Testis (tissue), 3 donors: Measurements from ENCODE around the gene CEP63. TPM values are rescaled to one million over a fixed set of nuclear protein-coding genes. Genes with fewer than 3 reads are reported as not detected.

Experiments
- DNase-seq: peaks from one replicate; pipeline ENCODE4 v3.0.0-alpha.2; 2019
- H3K27ac ChIP-seq, 2 donors: fragments of 200-600 bp; sonication (generic); one replicate each; pipeline ENCODE4 v1.5.1; 2019
- H3K27me3 ChIP-seq: fragments of 200-600 bp; sonication (generic); one replicate; pipeline ENCODE4 v1.5.1; 2019
- H3K36me3 ChIP-seq: fragments of 200-600 bp; sonication (generic); one replicate; pipeline ENCODE4 v1.5.1; 2017; ENCODE audit warnings: low read depth; ENCODE audit errors: missing control alignments
- H3K4me1 ChIP-seq: fragments of 200-600 bp; sonication (generic); one replicate; pipeline ENCODE4 v1.5.1; 2019
- H3K4me3 ChIP-seq, 2 donors: fragments of 200-600 bp; sonication (generic); one replicate each; pipeline ENCODE4 v1.5.1; 2017 to 2019
- H3K9me3 ChIP-seq: fragments of 200-600 bp; sonication (generic); one replicate; pipeline ENCODE4 v1.5.1; 2017
- POLR2A ChIP-seq: fragments of 450-650 bp; IDR thresholded peaks from one replicate; pipeline ENCODE4 v1.6.1; 2017; ENCODE audit warnings: antibody characterized with exemption, mild to moderate bottlenecking, moderate library complexity
- WGBS, 2 donors: methylation state at CpG; one replicate each; pipeline ENCODE4 v1.1.5; 2018; 5-methylcytosine and 5-hydroxymethylcytosine counted together
- intact Hi-C: fragments of 100-400 bp; cut with DNase I; formaldehyde crosslinking; loops from one replicate; pipeline ENCODE4 v1.15.1; 2023; ENCODE audit warnings: low total_unique reads
- polyA plus RNA-seq: library from polyadenylated mRNA; stranded (reverse); fragments of 350-450 nt; fragmentation: Illumina TruSeq; extraction: RNeasy Lipid Tissue Mini Kit (QIAGEN cat#74804); gene quantifications from one replicate; pipeline ENCODE4 v1.2.3, GENCODE V29; 2014; ENCODE audit warnings: low read depth, low replicate concordance; ENCODE audit not compliant: insufficient read depth
- total RNA-seq, 2 donors: library from RNA; depleted of rRNA; stranded (reverse); fragments of >200 nt; gene quantifications; one replicate each; pipeline ENCODE4 v1.2.3, GENCODE V29; 2016
- TF ChIP-seq, protein P1 (sequence below), 3 experiments: fragments of 450-650 bp in 2 of 3; fragments of 200-600 bp in 1 of 3; sonication (generic) in 1 of 3; IDR thresholded peaks; one replicate each; pipeline ENCODE4 v1.5.1; 2016 to 2019; ENCODE audit warnings: antibody characterized with exemption in 3 of 3, mild to moderate bottlenecking in 2 of 3, moderate library complexity in 1 of 3

Gene CEP63
- total and polyA plus RNA-seq, 3 donors from 2014 or later: 42.3 to 74.5 (median 45.5) TPM

GRCh38 chr3:134618478-134619300 is 132.8 kb downstream of the CEP63 start:
- Histone ChIP-seq H3K27ac (no peak overlapping the region), H3K27me3 (no peaks in the 10 kb centered on the region), H3K9me3 (no peaks in the 10 kb centered on the region), H3K4me3 (no peak overlapping the region), H3K36me3 (no peaks in the 10 kb centered on the region), H3K4me1 (no peaks in the 10 kb centered on the region)
- DNase-seq: no peak
- no peak for TF ChIP-seq POLR2A
- TF ChIP-seq, protein P1, sequence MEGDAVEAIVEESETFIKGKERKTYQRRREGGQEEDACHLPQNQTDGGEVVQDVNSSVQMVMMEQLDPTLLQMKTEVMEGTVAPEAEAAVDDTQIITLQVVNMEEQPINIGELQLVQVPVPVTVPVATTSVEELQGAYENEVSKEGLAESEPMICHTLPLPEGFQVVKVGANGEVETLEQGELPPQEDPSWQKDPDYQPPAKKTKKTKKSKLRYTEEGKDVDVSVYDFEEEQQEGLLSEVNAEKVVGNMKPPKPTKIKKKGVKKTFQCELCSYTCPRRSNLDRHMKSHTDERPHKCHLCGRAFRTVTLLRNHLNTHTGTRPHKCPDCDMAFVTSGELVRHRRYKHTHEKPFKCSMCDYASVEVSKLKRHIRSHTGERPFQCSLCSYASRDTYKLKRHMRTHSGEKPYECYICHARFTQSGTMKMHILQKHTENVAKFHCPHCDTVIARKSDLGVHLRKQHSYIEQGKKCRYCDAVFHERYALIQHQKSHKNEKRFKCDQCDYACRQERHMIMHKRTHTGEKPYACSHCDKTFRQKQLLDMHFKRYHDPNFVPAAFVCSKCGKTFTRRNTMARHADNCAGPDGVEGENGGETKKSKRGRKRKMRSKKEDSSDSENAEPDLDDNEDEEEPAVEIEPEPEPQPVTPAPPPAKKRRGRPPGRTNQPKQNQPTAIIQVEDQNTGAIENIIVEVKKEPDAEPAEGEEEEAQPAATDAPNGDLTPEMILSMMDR (IDR thresholded peaks at IDR 0.05): no peak
- 90 to 95% methylated on average over 10 to 13 of the region's 13 CpGs for WGBS, 2 donors
- intact Hi-C loops: no loop called here

DNA sequence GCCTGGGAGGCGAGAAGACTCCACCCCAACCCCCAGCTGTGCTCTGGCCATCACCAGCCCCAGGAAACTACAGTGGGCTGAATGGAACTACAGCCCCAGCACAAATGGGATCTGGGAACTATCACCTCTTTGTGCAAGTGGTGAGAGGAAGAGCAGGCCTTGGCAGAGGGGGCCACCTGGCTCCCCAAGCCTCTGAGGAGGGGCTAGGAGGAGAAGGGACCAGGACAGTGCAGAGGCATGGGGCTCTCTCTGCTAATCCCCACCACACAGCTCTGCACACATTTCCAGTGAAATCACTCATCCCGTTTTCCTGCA is 133.4 kb downstream of the CEP63 start:
- Histone ChIP-seq H3K4me3 (no peak overlapping the region), H3K36me3 (no peaks in the 10 kb centered on the region), H3K9me3 (no peaks in the 10 kb centered on the region), H3K27me3 (no peaks in the 10 kb centered on the region), H3K27ac (no peak overlapping the region), H3K4me1 (no peaks in the 10 kb centered on the region)
- 83 to 90% methylated on average over 2 of the region's 2 CpGs for WGBS, 2 donors
- DNase-seq: no peak
- TF ChIP-seq POLR2A: no peak
- TF ChIP-seq, protein P1 (IDR thresholded peaks at IDR 0.05): no peak
- intact Hi-C loops: no loop called here

DNA sequence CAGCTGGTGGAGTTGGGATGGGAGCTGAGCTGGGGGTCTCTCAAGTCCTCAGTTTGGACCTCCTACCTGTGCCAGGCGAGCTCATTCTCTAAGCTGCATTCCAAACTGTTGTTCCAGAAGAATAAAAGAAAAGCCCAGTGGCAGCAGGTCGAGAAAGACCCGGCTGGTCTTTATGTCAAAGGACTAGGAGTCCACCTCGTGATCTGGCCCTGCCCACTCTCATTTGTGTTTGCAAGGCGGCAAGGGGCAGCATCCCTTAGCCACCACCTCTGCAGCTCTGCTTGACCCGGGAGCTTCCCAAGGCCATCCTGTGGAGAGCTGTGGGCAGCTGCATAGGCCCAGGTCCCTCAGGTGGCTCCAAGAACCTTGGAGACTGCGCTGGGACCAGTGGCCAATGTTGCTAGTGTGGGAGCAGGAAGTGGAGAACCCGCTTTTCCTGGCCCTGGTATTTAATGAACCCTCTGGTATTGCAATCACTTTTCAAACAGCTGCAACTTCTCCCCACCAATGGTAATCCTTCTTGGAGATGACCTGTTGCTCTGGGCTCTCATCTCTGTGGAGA is 134.1 kb downstream of the CEP63 start:
- no peak overlapping the region for H3K4me3 ChIP-seq
- no peak for DNase-seq
- H3K36me3 ChIP-seq: no peaks in the 10 kb centered on the region
- no peaks in the 10 kb centered on the region for H3K9me3 ChIP-seq
- TF ChIP-seq, protein P1 (IDR thresholded peaks at IDR 0.05): no peak
- no peak for TF ChIP-seq POLR2A
- H3K27me3 ChIP-seq: no peaks in the 10 kb centered on the region
- H3K4me1 ChIP-seq: no peaks in the 10 kb centered on the region
- WGBS, 2 donors: 92 to 96% methylated on average over 7 to 8 of the region's 8 CpGs
- no peak overlapping the region for H3K27ac ChIP-seq
- intact Hi-C loops: no loop called here

GRCh38 chr3:134620476-134621115 is 134.7 kb downstream of the CEP63 start:
- WGBS, 2 donors: 87 to 97% methylated on average over 4 to 5 of the region's 5 CpGs
- DNase-seq: peak; percentile 5
- H3K4me3 ChIP-seq: no peak overlapping the region
- intact Hi-C loops: no loop called here
- TF ChIP-seq POLR2A: no peak
- TF ChIP-seq, protein P1 (IDR thresholded peaks at IDR 0.05): no peak
- H3K4me1 ChIP-seq: no peaks in the 10 kb centered on the region
- H3K36me3 ChIP-seq: no peaks in the 10 kb centered on the region
- H3K27me3 ChIP-seq: no peaks in the 10 kb centered on the region
- H3K9me3 ChIP-seq: no peaks in the 10 kb centered on the region
- no peak overlapping the region for H3K27ac ChIP-seq
